Measurements from ENCODE around the gene RNF213.

RNF213 gene

DNA sequence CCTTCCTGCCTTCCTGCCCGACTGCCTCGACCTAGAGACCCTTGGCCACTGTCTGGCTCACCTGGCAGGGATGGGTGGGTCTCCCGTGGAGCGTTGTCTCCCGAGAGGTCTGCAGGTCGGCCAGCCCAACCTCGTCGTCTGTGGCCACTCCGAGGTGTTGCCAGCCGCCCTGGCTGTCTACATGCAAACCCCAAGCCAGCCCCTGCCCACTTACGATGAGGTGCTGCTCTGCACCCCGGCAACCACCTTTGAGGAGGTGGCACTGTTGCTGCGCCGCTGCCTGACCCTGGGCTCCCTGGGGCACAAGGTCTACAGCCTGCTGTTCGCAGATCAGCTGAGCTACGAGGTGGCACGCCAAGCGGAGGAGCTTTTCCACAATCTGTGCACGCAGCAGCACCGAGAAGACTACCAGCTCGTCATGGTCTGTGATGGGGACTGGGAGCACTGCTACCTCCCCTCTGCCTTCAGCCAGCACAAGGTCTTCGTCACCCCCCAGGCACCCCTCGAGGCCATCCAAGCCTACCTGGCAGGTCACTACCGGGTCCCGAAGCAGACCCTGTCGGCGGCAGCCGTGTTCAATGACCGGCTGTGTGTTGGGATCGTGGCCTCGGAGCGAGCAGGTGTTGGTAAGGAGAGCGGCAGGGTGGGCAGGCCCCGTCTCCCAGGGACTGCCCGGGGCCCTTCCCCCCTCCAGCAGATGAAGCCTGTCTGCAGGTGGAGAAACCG is 79.2 kb downstream of the RNF213 start:
- Histone ChIP-seq H3K9ac (no peak overlapping the region), H3K79me2 (peaks cover 15% of the 10 kb centered on the region), H3K4me1 (no peaks in the 10 kb centered on the region), H3K27ac (no peak overlapping the region), H3K4me3 (ENCODE audit: low read depth, low read length) (no peak overlapping the region), H3K9me3 (ENCODE audit: control insufficient read depth, low read length) (no peaks in the 10 kb centered on the region), H3K36me3 (ENCODE audit: control insufficient read depth, insufficient read depth, low read length) (no peaks in the 10 kb centered on the region), H3K4me2 (ENCODE audit: low read length) (no peak overlapping the region), H2AFZ (no peak overlapping the region), H3K27me3 (ENCODE audit: control insufficient read depth, insufficient read depth, low read length) (no peaks in the 10 kb centered on the region)
- no peak for TF ChIP-seq CTCF (IDR thresholded peaks at IDR 0.05)

GRCh38 chr17:80345321-80345720 is 84.7 kb downstream of the RNF213 start:
- Histone ChIP-seq H3K36me3 (ENCODE audit: control insufficient read depth, insufficient read depth, low read length) (no peaks in the 10 kb centered on the region), H3K4me2 (ENCODE audit: low read length) (no peak overlapping the region), H2AFZ (no peak overlapping the region), H3K27ac (no peak overlapping the region), H3K27me3 (ENCODE audit: control insufficient read depth, insufficient read depth, low read length) (no peaks in the 10 kb centered on the region), H3K9ac (no peak overlapping the region), H3K4me3 (ENCODE audit: low read depth, low read length) (no peak overlapping the region), H3K9me3 (ENCODE audit: control insufficient read depth, low read length) (no peaks in the 10 kb centered on the region), H3K79me2 (peaks cover 24% of the 10 kb centered on the region), H3K4me1 (no peaks in the 10 kb centered on the region)
- no peak for TF ChIP-seq CTCF (IDR thresholded peaks at IDR 0.05)

DNA sequence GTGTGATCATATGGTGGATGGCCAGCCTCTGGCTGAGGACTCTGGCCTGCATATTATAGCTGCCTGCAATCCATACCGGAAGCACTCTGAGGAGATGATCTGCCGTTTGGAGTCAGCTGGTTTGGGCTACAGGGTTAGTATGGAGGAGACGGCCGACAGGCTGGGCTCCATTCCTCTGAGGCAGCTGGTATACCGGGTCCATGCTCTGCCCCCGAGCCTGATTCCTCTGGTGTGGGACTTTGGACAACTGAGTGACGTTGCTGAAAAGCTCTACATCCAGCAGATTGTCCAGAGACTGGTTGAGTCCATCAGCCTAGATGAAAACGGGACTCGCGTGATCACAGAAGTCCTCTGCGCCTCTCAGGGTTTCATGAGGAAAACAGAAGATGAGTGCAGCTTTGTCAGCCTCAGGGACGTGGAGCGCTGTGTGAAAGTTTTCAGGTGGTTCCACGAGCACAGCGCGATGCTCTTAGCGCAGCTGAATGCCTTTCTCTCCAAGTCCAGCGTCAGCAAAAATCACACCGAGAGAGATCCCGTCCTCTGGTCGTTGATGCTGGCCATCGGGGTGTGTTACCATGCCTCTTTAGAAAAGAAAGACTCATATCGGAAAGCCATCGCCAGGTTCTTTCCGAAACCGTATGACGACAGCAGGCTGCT is 85.3 kb downstream of the RNF213 start:
- Histone ChIP-seq H3K36me3 (ENCODE audit: control insufficient read depth, insufficient read depth, low read length) (no peaks in the 10 kb centered on the region), H3K27me3 (ENCODE audit: control insufficient read depth, insufficient read depth, low read length) (no peaks in the 10 kb centered on the region), H3K9me3 (ENCODE audit: control insufficient read depth, low read length) (no peaks in the 10 kb centered on the region), H3K4me2 (ENCODE audit: low read length) (no peak overlapping the region), H3K27ac (no peak overlapping the region), H3K4me3 (ENCODE audit: low read depth, low read length) (no peak overlapping the region), H3K79me2 (peaks cover 24% of the 10 kb centered on the region), H3K9ac (no peak overlapping the region), H2AFZ (no peak overlapping the region), H3K4me1 (no peaks in the 10 kb centered on the region)
- TF ChIP-seq CTCF (IDR thresholded peaks at IDR 0.05) = no peak

GRCh38 chr17:80346498-80347275 is 86.0 kb downstream of the RNF213 start:
- no peak for TF ChIP-seq CTCF (IDR thresholded peaks at IDR 0.05)
- peaks cover 24% of the 10 kb centered on the region for H3K79me2 ChIP-seq
- no peaks in the 10 kb centered on the region for H3K36me3 ChIP-seq (ENCODE audit: control insufficient read depth, insufficient read depth, low read length)
- no peak overlapping the region for H2AFZ ChIP-seq
- H3K9ac ChIP-seq = no peak overlapping the region
- no peaks in the 10 kb centered on the region for H3K27me3 ChIP-seq (ENCODE audit: control insufficient read depth, insufficient read depth, low read length)
- no peaks in the 10 kb centered on the region for H3K4me1 ChIP-seq
- H3K27ac ChIP-seq = no peak overlapping the region
- no peak overlapping the region for H3K4me3 ChIP-seq (ENCODE audit: low read depth, low read length)
- no peak overlapping the region for H3K4me2 ChIP-seq (ENCODE audit: low read length)
- no peaks in the 10 kb centered on the region for H3K9me3 ChIP-seq (ENCODE audit: control insufficient read depth, low read length)
